SU-DHL-6 (cell line): ENCODE results near the gene SUMF1.

Source experiments
- H2AFZ ChIP-seq: fragments of 200-600 bp; sonication (generic); 2 replicates; pipeline ENCODE4 v1.6.1; 2014; ENCODE audit warnings: low read depth, mild to moderate bottlenecking, moderate library complexity, mixed read lengths, antibody characterized with exemption, low read length; ENCODE audit not compliant: severe bottlenecking
- H3F3A ChIP-seq: fragments of 200-600 bp; shearing (Covaris generic); 2 replicates; pipeline ENCODE4 v1.6.0; 2016; ENCODE audit warnings: antibody characterized with exemption, mild to moderate bottlenecking; ENCODE audit not compliant: insufficient read depth
- H3K27ac ChIP-seq: fragments of 200-600 bp; sonication (generic); 2 replicates; pipeline ENCODE4 v1.5.1; 2016; ENCODE audit warnings: low read depth, mild to moderate bottlenecking, low read length, moderate library complexity, mixed read lengths
- H3K27me3 ChIP-seq: fragments of 200-600 bp; sonication (generic), shearing (Covaris generic); 2 replicates; pipeline ENCODE4 v1.6.0; 2014; ENCODE audit warnings: mild to moderate bottlenecking, low read length
- H3K36me3 ChIP-seq: fragments of 200-600 bp; sonication (generic); 2 replicates; pipeline ENCODE4 v1.6.1; 2014; ENCODE audit warnings: mild to moderate bottlenecking, low read length, mixed read lengths
- H3K4me2 ChIP-seq: fragments of 300-600, 200-600 bp; shearing (Covaris generic), sonication (generic); 2 replicates; pipeline ENCODE4 v1.6.0; 2014; ENCODE audit warnings: low read length, low read depth, mild to moderate bottlenecking; ENCODE audit not compliant: poor library complexity, severe bottlenecking
- H3K4me3 ChIP-seq: fragments of 200-600 bp; sonication (generic); 2 replicates; pipeline ENCODE4 v1.5.1; 2014; ENCODE audit warnings: antibody characterized with exemption, low read length, mild to moderate bottlenecking, mixed read lengths; ENCODE audit not compliant: insufficient read depth, poor library complexity, severe bottlenecking
- H3K79me2 ChIP-seq: fragments of 200-600 bp; sonication (generic); 2 replicates; pipeline ENCODE4 v1.6.1; 2014; ENCODE audit warnings: mild to moderate bottlenecking, low read length, moderate library complexity; ENCODE audit not compliant: insufficient read depth
- H3K9ac ChIP-seq: fragments of 200-600 bp; sonication (generic); 2 replicates; pipeline ENCODE4 v1.7.0; 2014; ENCODE audit warnings: mild to moderate bottlenecking, low read length
- H3K9me2 ChIP-seq: fragments of 200-600 bp; sonication (generic); replicated peaks from 2 replicates; pipeline ENCODE4 v1.6.1; 2014; ENCODE audit warnings: low read length; ENCODE audit not compliant: insufficient read depth
- H3K9me3 ChIP-seq: fragments of 200-600 bp; sonication (generic); 2 replicates; pipeline ENCODE4 v1.6.1; 2014; ENCODE audit warnings: low read length, mixed read lengths; ENCODE audit not compliant: insufficient read depth
- H4K20me1 ChIP-seq: fragments of 200-600 bp; sonication (generic); 2 replicates; pipeline ENCODE4 v1.6.1; 2014; ENCODE audit warnings: low read depth, mild to moderate bottlenecking, antibody characterized with exemption, low read length, moderate library complexity, mixed read lengths
- CTCF ChIP-seq: fragments of 200-600 bp; sonication (generic); IDR thresholded peaks from one replicate; pipeline ENCODE4 v1.5.1; 2017; ENCODE audit warnings: antibody characterized with exemption, mild to moderate bottlenecking, low read length, moderate library complexity; ENCODE audit not compliant: insufficient read depth, poor library complexity, severe bottlenecking
- EZH2phosphoT487 ChIP-seq: fragments of 200-600 bp; sonication (generic), shearing (Covaris generic); conservative IDR thresholded peaks from 2 replicates; pipeline ENCODE4 v1.6.1; 2018; ENCODE audit warnings: mild to moderate bottlenecking, antibody characterized with exemption, low read length, moderate library complexity, mixed read lengths

The SUMF1 gene

GRCh38 chr3:4360817-4361216, 106.3 kb downstream of the SUMF1 start:
- Histone ChIP-seq H3K36me3 (no peaks in the 10 kb centered on the region), H3K9me3 (no peaks in the 10 kb centered on the region), H3K27me3 (no peaks in the 10 kb centered on the region), H3K4me3 (no peak overlapping the region), H4K20me1 (no peaks in the 10 kb centered on the region), H3K79me2 (no peaks in the 10 kb centered on the region), H2AFZ (no peak overlapping the region), H3K9me2 (no peaks in the 10 kb centered on the region), H3K9ac (no peak overlapping the region), H3K27ac (no peak overlapping the region), H3K4me2 (no peak overlapping the region), H3F3A (no peaks in the 10 kb centered on the region)
- TF ChIP-seq CTCF: no peak
- TF ChIP-seq EZH2phosphoT487: no peak

GRCh38 chr3:4359805-4360502, 107.1 kb downstream of the SUMF1 start:
- Histone ChIP-seq H3K4me3 (no peak overlapping the region), H3K9ac (no peak overlapping the region), H3K9me2 (no peaks in the 10 kb centered on the region), H3F3A (no peaks in the 10 kb centered on the region), H3K9me3 (no peaks in the 10 kb centered on the region), H2AFZ (no peak overlapping the region), H3K79me2 (no peaks in the 10 kb centered on the region), H3K4me2 (no peak overlapping the region), H4K20me1 (no peaks in the 10 kb centered on the region), H3K27ac (no peak overlapping the region), H3K27me3 (no peaks in the 10 kb centered on the region), H3K36me3 (no peaks in the 10 kb centered on the region)
- TF ChIP-seq CTCF (no peak), EZH2phosphoT487 (no peak)

GRCh38 chr3:4358273-4358672, 108.8 kb downstream of the SUMF1 start:
- H3K36me3 ChIP-seq: no peaks in the 10 kb centered on the region
- no peak overlapping the region for H3K27ac ChIP-seq
- H3K9me2 ChIP-seq: no peaks in the 10 kb centered on the region
- no peak overlapping the region for H2AFZ ChIP-seq
- no peaks in the 10 kb centered on the region for H3F3A ChIP-seq
- no peak for TF ChIP-seq CTCF
- TF ChIP-seq EZH2phosphoT487: no peak
- H3K27me3 ChIP-seq: no peaks in the 10 kb centered on the region
- no peaks in the 10 kb centered on the region for H3K9me3 ChIP-seq
- H4K20me1 ChIP-seq: no peaks in the 10 kb centered on the region
- no peaks in the 10 kb centered on the region for H3K79me2 ChIP-seq
- H3K9ac ChIP-seq: no peak overlapping the region
- H3K4me2 ChIP-seq: no peak overlapping the region
- H3K4me3 ChIP-seq: no peak overlapping the region
